Ovary (tissue), 9 donors: ENCODE data around the gene DERA. TPM values are rescaled to one million over a fixed set of nuclear protein-coding genes. Genes with fewer than 3 reads are reported as not detected.

Experiments used
- DNase-seq, 5 donors: peaks; one replicate each; pipeline ENCODE4 v3.0.0-alpha.2; 2019 to 2020
- H3K27ac ChIP-seq, 2 donors: fragments of 200-600 bp; one replicate each; pipeline versions ENCODE4 v1.5.1 to v1.8.0; 2019 to 2022
- H3K27me3 ChIP-seq: fragments of 200-600 bp; one replicate; pipeline ENCODE4 v1.8.0; 2022
- H3K36me3 ChIP-seq: fragments of 200-600 bp; sonication (generic); one replicate; pipeline ENCODE4 v1.5.1; 2019
- H3K4me1 ChIP-seq: one replicate; pipeline ENCODE4 v1.8.1; 2013; ENCODE audit warnings: mild to moderate bottlenecking, moderate library complexity; ENCODE audit not compliant: insufficient read depth
- H3K4me3 ChIP-seq: fragments of 200-600 bp; sonication (generic); one replicate; pipeline ENCODE4 v1.5.1; 2017
- H3K9me3 ChIP-seq, 2 donors: fragments of 200-600 bp in 1 of 2; sonication (generic) in 1 of 2; one replicate each; pipeline versions ENCODE4 v1.5.1 to v1.8.1; 2013 to 2019; ENCODE audit warnings: mild to moderate bottlenecking in 1 of 2, moderate library complexity in 1 of 2
- EP300 ChIP-seq: sonication (generic); formaldehyde crosslinking; IDR thresholded peaks from one replicate; pipeline ENCODE4 v1.6.1; 2017; ENCODE audit warnings: antibody characterized with exemption
- POLR2A ChIP-seq: fragments of 450-650 bp; IDR thresholded peaks from one replicate; pipeline ENCODE4 v1.6.1; 2017; ENCODE audit warnings: antibody characterized with exemption, mild to moderate bottlenecking, moderate library complexity
- WGBS, 3 donors: extraction: QIAGEN DNeasy Blood & Tissue Kit in 1 of 3; methylation state at CpG; one replicate each; pipeline versions ENCODE4 v1.1.5 to v1.1.7; 2013 to 2017; 5-methylcytosine and 5-hydroxymethylcytosine counted together
- intact Hi-C, 4 donors: fragments of 100-400 bp; cut with DNase I; formaldehyde crosslinking; loops; one replicate each; pipeline versions ENCODE4 v1.11.0 to v1.15.1; 2022 to 2023
- polyA plus RNA-seq, 2 donors: library from polyadenylated mRNA; stranded (reverse); fragments of 200-250 nt in 1 of 2; fragments of 350-450 nt in 1 of 2; fragmentation: Illumina TruSeq in 1 of 2; extraction: RNeasy Lipid Tissue Mini Kit (QIAGEN cat#74804) in 1 of 2; gene quantifications; one replicate each; pipeline ENCODE4 v1.2.3, GENCODE V29; 2013 to 2014
- total RNA-seq, 7 donors: library from RNA; depleted of rRNA in 2 of 7; stranded (reverse); fragments of >200 nt in 2 of 7; fragmentation: NEBNext Ultra II Directional in 3 of 7; extraction: Animal tissue kit (Norgen Biotek cat#: 25700) in 3 of 7; gene quantifications; one replicate each; pipeline versions ENCODE4 v1.1.0 to v1.2.4, GENCODE V29; 2016 to 2023
- TF ChIP-seq, protein P1 (sequence below), 3 donors: fragments of 450-650 bp in 2 of 3; fragments of 200-600 bp in 1 of 3; IDR thresholded peaks; one replicate each; pipeline versions ENCODE4 v1.5.1 to v1.8.0; 2016 to 2022; ENCODE audit warnings: antibody characterized with exemption in 3 of 3, mild to moderate bottlenecking in 1 of 3
- donor health status: DM: no; HTN: no; CAD: no; lungs with moderate emphysema.
- donor health status: DM: no; HTN: no; CAD: no.
- donor health status: Bipolar disorder and iron deficiency.
- donor health status: DM: yes; HTN: yes; CAD: no.
- donor health status: DM: no; HTN: no; CAD: no.
- donor health status: DM: yes; HTN: yes; CAD: no.

The DERA gene
- total and polyA plus RNA-seq, 9 donors: 8.1 to 27.7 (median 12.0) TPM

GRCh38 chr12:15886372-15887042, 24.6 kb upstream of the DERA start:
- TF ChIP-seq EP300 (no peak), POLR2A (no peak)
- TF ChIP-seq, protein P1, sequence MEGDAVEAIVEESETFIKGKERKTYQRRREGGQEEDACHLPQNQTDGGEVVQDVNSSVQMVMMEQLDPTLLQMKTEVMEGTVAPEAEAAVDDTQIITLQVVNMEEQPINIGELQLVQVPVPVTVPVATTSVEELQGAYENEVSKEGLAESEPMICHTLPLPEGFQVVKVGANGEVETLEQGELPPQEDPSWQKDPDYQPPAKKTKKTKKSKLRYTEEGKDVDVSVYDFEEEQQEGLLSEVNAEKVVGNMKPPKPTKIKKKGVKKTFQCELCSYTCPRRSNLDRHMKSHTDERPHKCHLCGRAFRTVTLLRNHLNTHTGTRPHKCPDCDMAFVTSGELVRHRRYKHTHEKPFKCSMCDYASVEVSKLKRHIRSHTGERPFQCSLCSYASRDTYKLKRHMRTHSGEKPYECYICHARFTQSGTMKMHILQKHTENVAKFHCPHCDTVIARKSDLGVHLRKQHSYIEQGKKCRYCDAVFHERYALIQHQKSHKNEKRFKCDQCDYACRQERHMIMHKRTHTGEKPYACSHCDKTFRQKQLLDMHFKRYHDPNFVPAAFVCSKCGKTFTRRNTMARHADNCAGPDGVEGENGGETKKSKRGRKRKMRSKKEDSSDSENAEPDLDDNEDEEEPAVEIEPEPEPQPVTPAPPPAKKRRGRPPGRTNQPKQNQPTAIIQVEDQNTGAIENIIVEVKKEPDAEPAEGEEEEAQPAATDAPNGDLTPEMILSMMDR (IDR thresholded peaks at IDR 0.05): no peak
- Histone ChIP-seq H3K4me3 (no peak overlapping the region), H3K4me1 (peaks cover 2% of the 10 kb centered on the region), H3K27ac (no peak overlapping the region), H3K27me3 (no peaks in the 10 kb centered on the region), H3K36me3 (no peaks in the 10 kb centered on the region), H3K9me3 (no peaks in the 10 kb centered on the region)
- intact Hi-C loops: no loop called here
- WGBS, 3 donors: 88 to 92% (median 91%) methylated on average over 7 of the region's 7 CpGs
- no peak for DNase-seq

- Histone ChIP-seq H3K9me3 (no peaks in the 10 kb centered on the region), H3K4me3 (no peak overlapping the region), H3K36me3 (no peaks in the 10 kb centered on the region), H3K4me1 (peaks cover 2% of the 10 kb centered on the region), H3K27me3 (no peaks in the 10 kb centered on the region), H3K27ac (no peak overlapping the region)
- TF ChIP-seq, protein P1 (IDR thresholded peaks at IDR 0.05): no peak
- TF ChIP-seq POLR2A: no peak
- TF ChIP-seq EP300: no peak
- WGBS, 3 donors: 77 to 83% (median 78%) methylated on average over 5 of the region's 5 CpGs
- intact Hi-C loops: no loop called here
- DNase-seq: no peak
Observed at GRCh38 chr12:15887043-15887817, 23.9 kb upstream of the DERA start.

DNA sequence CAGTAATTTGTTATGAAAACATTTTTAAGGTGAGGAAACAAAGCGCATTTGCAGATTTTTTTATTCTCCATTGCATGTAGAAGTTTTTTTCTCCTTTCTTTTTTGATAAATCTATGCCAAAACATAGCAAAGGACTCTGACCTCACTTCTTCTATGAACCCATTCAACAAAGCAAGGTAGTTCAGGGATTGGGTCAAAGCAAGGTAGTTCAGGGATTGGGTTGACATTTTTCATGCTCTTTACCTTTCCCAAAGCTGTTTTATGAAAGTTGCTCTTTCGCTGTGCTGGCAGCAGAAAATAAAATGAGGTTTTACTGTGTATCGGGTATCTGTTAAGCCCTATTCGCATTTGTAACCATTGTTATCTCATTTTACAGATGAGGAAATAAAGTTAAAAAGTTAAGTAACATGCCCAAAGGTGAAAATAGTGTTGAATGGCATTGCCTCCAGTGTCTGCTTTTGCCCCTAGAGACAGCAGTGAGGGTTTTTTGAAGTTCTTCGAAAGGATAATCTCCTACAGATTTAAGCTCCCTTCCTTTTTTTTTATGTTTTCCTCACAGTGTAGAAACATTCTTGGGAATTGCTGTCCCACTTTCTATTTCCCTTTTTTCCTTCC, 18.4 kb upstream of the DERA start:
- Histone ChIP-seq H3K36me3 (no peaks in the 10 kb centered on the region), H3K9me3 (no peaks in the 10 kb centered on the region), H3K27me3 (no peaks in the 10 kb centered on the region), H3K4me3 (no peak overlapping the region), H3K27ac (no peak overlapping the region), H3K4me1 (no peaks in the 10 kb centered on the region)
- DNase-seq: no peak
- 88 to 95% (median 91%) methylated on average over 5 of the region's 5 CpGs for WGBS, 3 donors
- TF ChIP-seq EP300 (no peak), POLR2A (no peak)
- TF ChIP-seq, protein P1 (IDR thresholded peaks at IDR 0.05): no peak
- intact Hi-C loops: no loop called here

DNA sequence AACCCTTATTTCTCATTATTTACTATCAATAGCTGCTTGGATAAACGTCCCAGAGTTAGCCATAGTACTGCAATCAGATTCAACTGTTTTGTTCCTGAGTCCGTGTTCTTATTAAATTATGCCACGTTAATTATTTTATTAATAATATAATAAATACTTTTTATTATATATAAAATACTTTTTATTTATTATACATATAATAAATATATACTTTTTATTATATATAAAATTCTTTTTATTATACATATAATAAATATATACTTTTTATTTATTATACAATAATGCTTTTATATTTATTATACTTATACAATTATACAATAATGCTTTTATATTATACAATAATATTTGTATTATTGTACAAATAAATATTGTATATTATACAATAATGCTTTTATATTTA, 17.9 kb upstream of the DERA start:
- Histone ChIP-seq H3K4me1 (no peaks in the 10 kb centered on the region), H3K27me3 (no peaks in the 10 kb centered on the region), H3K4me3 (no peak overlapping the region), H3K36me3 (no peaks in the 10 kb centered on the region), H3K9me3 (no peaks in the 10 kb centered on the region), H3K27ac (no peak overlapping the region)
- DNase-seq: no peak
- TF ChIP-seq, protein P1 (IDR thresholded peaks at IDR 0.05): no peak
- TF ChIP-seq POLR2A: no peak
- intact Hi-C loops: no loop called here
- 64 to 71% (median 69%) methylated on average over 3 of the region's 3 CpGs for WGBS, 3 donors
